Loucy (cell line): ENCODE measurements around the gene GNE.

Source experiments
- H2AFZ ChIP-seq: fragments of 200-600 bp; sonication (generic); 2 replicates; pipeline ENCODE4 v1.6.0; 2016; ENCODE audit warnings: antibody characterized with exemption, mild to moderate bottlenecking, low read length, moderate library complexity
- H3F3A ChIP-seq: fragments of 200-600 bp; 2 replicates; pipeline ENCODE4 v1.6.0; 2016; ENCODE audit warnings: antibody characterized with exemption, low read depth, mild to moderate bottlenecking
- H3K27me3 ChIP-seq: fragments of 200-600 bp; sonication (generic); 2 replicates; pipeline ENCODE4 v1.6.1; 2014; ENCODE audit warnings: low read length, mild to moderate bottlenecking; ENCODE audit not compliant: insufficient read depth, poor library complexity, severe bottlenecking
- H3K36me3 ChIP-seq: fragments of 200-600 bp; sonication (generic); 2 replicates; pipeline ENCODE4 v1.6.1; 2016; ENCODE audit warnings: low read length; ENCODE audit not compliant: insufficient read depth
- H3K4me1 ChIP-seq: fragments of 200-600 bp; sonication (generic); 2 replicates; pipeline ENCODE4 v1.5.1; 2014; ENCODE audit warnings: low read length, mild to moderate bottlenecking; ENCODE audit not compliant: insufficient read depth, poor library complexity, severe bottlenecking
- H3K4me2 ChIP-seq: fragments of 200-600 bp; sonication (generic); 2 replicates; pipeline ENCODE4 v1.6.0; 2014; ENCODE audit warnings: antibody characterized with exemption, low read length, low read depth, mild to moderate bottlenecking; ENCODE audit not compliant: poor library complexity, severe bottlenecking
- H3K4me3 ChIP-seq: fragments of 200-600 bp; sonication (generic); 2 replicates; pipeline ENCODE4 v1.5.1; 2014; ENCODE audit warnings: low read length, mild to moderate bottlenecking, mixed read lengths; ENCODE audit not compliant: poor library complexity, severe bottlenecking
- H3K79me2 ChIP-seq: fragments of 200-600 bp; sonication (generic); 2 replicates; pipeline ENCODE4 v1.6.1; 2014; ENCODE audit warnings: low read length; ENCODE audit not compliant: insufficient read depth
- H3K9ac ChIP-seq: fragments of 200-600 bp; sonication (generic); 2 replicates; pipeline ENCODE4 v1.6.0; 2014; ENCODE audit warnings: mild to moderate bottlenecking, low read depth, low read length, moderate library complexity; ENCODE audit not compliant: poor library complexity, severe bottlenecking
- H3K9me2 ChIP-seq: fragments of 200-600 bp; sonication (generic); replicated peaks from 2 replicates; pipeline ENCODE4 v1.6.1; 2016; ENCODE audit warnings: low read depth, low read length, mixed read lengths
- H3K9me3 ChIP-seq: fragments of 200-600 bp; sonication (generic); 2 replicates; pipeline ENCODE4 v1.6.1; 2014; ENCODE audit warnings: mild to moderate bottlenecking, antibody characterized with exemption, low read length, low read depth; ENCODE audit not compliant: insufficient read depth
- H4K20me1 ChIP-seq: fragments of 200-600 bp; sonication (generic); 2 replicates; pipeline ENCODE4 v1.6.0; 2014; ENCODE audit warnings: antibody characterized with exemption, low read length, mild to moderate bottlenecking; ENCODE audit not compliant: insufficient read depth, poor library complexity, severe bottlenecking
- EZH2phosphoT487 ChIP-seq: fragments of 200-600 bp; IDR thresholded peaks from 2 replicates; pipeline ENCODE4 v1.6.1; 2018; ENCODE audit warnings: antibody characterized with exemption, mild to moderate bottlenecking, moderate library complexity, borderline replicate concordance
- TF ChIP-seq, protein P1 (sequence below): fragments of 200-600 bp; sonication (generic); conservative IDR thresholded peaks from 2 replicates; pipeline ENCODE4 v1.5.1; 2014; ENCODE audit warnings: mild to moderate bottlenecking, antibody characterized with exemption, low read length

GNE gene

DNA sequence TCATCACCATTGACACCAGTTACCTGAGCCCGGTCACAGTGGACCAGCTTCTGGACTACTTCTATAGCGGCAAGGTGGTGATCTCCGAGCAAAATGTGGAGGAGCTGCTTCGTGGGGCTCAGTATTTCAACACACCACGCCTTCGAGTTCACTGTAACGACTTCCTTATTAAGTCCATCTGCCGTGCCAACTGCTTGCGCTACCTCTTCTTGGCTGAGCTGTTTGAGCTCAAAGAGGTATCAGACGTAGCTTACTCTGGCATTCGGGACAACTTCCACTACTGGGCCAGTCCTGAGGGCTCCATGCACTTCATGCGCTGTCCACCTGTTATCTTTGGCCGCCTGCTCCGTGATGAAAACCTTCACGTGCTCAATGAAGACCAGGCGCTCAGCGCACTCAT lies 88.5 kb downstream of the GNE start:
- H2AFZ ChIP-seq = no peak overlapping the region
- no peaks in the 10 kb centered on the region for H3F3A ChIP-seq
- H3K36me3 ChIP-seq = no peaks in the 10 kb centered on the region
- no peaks in the 10 kb centered on the region for H3K9me3 ChIP-seq
- H3K4me1 ChIP-seq = no peaks in the 10 kb centered on the region
- no peaks in the 10 kb centered on the region for H3K79me2 ChIP-seq
- no peaks in the 10 kb centered on the region for H3K9me2 ChIP-seq
- no peak overlapping the region for H3K4me3 ChIP-seq
- H3K27me3 ChIP-seq = no peaks in the 10 kb centered on the region
- TF ChIP-seq, protein P1, sequence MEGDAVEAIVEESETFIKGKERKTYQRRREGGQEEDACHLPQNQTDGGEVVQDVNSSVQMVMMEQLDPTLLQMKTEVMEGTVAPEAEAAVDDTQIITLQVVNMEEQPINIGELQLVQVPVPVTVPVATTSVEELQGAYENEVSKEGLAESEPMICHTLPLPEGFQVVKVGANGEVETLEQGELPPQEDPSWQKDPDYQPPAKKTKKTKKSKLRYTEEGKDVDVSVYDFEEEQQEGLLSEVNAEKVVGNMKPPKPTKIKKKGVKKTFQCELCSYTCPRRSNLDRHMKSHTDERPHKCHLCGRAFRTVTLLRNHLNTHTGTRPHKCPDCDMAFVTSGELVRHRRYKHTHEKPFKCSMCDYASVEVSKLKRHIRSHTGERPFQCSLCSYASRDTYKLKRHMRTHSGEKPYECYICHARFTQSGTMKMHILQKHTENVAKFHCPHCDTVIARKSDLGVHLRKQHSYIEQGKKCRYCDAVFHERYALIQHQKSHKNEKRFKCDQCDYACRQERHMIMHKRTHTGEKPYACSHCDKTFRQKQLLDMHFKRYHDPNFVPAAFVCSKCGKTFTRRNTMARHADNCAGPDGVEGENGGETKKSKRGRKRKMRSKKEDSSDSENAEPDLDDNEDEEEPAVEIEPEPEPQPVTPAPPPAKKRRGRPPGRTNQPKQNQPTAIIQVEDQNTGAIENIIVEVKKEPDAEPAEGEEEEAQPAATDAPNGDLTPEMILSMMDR = no peak
- no peak for TF ChIP-seq EZH2phosphoT487
- H4K20me1 ChIP-seq = no peaks in the 10 kb centered on the region
- H3K4me2 ChIP-seq = no peak overlapping the region
- H3K9ac ChIP-seq = no peak overlapping the region

DNA sequence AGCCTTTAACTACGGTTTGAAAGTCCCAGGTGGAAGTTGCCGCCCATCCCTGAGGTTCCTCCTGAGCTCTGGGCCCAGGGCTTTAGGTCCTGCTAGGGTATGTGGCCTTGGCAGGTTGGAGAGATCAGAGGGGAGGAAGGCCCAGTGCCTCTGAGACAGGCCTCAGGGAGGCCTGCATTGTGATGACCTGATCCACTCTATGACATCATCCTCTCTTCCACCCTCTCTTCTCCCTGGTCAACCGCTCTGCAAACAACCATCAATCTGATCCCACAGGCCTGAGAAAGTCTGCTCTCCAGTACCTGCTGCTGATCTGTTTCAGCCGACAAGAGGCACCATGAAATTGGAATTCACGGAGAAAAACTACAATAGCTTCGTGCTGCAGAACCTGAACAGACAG lies 89.1 kb downstream of the GNE start, which contains the start of gene CCIN:
Gene CCIN (plus strand): TSS at position 223 of the 400 bp plus-strand sequence. CDS start 115 bp downstream, at position 338.
- H3K27me3 ChIP-seq = no peaks in the 10 kb centered on the region
- no peak within 1 kb of the TSS for H3K4me3 ChIP-seq
- no peaks in the 10 kb centered on the region for H3K9me2 ChIP-seq
- H3K9ac ChIP-seq = no peak within 1 kb of the TSS
- no peaks in the 10 kb centered on the region for H4K20me1 ChIP-seq
- H3K4me1 ChIP-seq = no peaks in the 10 kb centered on the region
- no peaks in the 10 kb centered on the region for H3K9me3 ChIP-seq
- no peaks in the 10 kb centered on the region for H3K79me2 ChIP-seq
- no peaks in the 10 kb centered on the region for H3F3A ChIP-seq
- no peaks in the 10 kb centered on the region for H3K36me3 ChIP-seq
- no peak within 1 kb of the TSS for H3K4me2 ChIP-seq
- no peak for TF ChIP-seq EZH2phosphoT487
- TF ChIP-seq, protein P1 = no peak
- H2AFZ ChIP-seq = no peak within 1 kb of the TSS

DNA sequence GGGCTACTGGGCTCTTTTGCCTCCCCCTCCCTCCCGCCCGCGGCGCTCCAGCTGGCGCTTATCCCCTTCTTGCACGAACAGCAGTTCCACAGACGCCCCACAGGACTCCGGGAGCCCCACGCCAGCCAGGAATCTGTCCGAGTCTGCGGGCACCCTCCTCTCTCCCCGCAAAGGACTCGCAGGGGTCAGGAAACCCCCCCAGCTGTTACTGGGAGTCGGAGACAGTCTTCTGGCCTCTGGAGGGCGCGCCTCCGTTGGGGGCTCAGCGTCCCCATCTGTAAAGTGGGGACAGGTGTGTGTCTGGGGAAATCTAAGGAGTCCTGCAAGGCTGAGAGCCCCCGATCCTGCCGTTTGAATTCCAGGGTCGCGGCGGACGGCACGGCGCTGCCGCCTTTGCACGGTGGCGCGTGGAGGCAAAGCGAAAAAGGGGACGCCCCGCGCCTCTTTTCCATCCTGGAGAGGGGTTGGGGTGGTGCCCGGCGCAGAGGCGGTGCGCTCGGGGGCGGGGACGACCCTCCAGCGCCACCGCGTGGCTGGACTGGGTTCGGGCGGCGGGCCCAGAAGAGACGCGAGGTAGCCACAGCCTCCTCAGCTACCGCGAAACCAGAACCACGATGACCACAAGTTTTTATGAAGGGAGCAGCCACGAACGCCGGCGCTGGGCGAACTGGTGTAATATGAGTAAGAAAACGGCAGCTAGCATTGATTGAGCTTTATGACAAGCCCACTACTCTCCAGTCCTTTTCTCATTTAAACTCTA lies 91.9 kb downstream of the GNE start:
- no peaks in the 10 kb centered on the region for H3K9me3 ChIP-seq
- no peak overlapping the region for H3K9ac ChIP-seq
- H3K79me2 ChIP-seq = no peaks in the 10 kb centered on the region
- no peaks in the 10 kb centered on the region for H3K9me2 ChIP-seq
- H3K36me3 ChIP-seq = no peaks in the 10 kb centered on the region
- TF ChIP-seq, protein P1 = peak; percentile 80
- no peak for TF ChIP-seq EZH2phosphoT487
- H3K4me2 ChIP-seq = peak overlapping the region; percentile 46
- H2AFZ ChIP-seq = peak overlapping the region; percentile 60; the same call in 1 of the 2 replicates
- H3K4me3 ChIP-seq = peak overlapping the region; percentile 44
- no peaks in the 10 kb centered on the region for H3K4me1 ChIP-seq
- H4K20me1 ChIP-seq = no peaks in the 10 kb centered on the region
- H3K27me3 ChIP-seq = no peaks in the 10 kb centered on the region
- no peaks in the 10 kb centered on the region for H3F3A ChIP-seq
